HAP-1 (cell line): ENCODE data around the gene SF3A2.

Source experiments
- DNase-seq, 2 experiments: peaks; one replicate each; pipeline ENCODE4 v3.0.0-alpha.2; 2016 to 2020; ENCODE audit warnings: low spot score in 2 of 2
- H3K27me3 ChIP-seq: fragments of 250-450 bp; sonication (Bioruptor Pico); 2 replicates; pipeline ENCODE4 v1.5.1; 2020; ENCODE audit warnings: low read depth, mild to moderate bottlenecking, moderate library complexity
- H3K36me3 ChIP-seq: fragments of 250-450 bp; sonication (Bioruptor Pico); replicated peaks from 2 replicates; pipeline ENCODE4 v1.5.1; 2020; ENCODE audit warnings: mild to moderate bottlenecking
- H3K4me1 ChIP-seq: fragments of 250-450 bp; sonication (Bioruptor Pico); 2 replicates; pipeline ENCODE4 v1.5.1; 2020; ENCODE audit warnings: mild to moderate bottlenecking
- H3K4me3 ChIP-seq: fragments of 250-450 bp; sonication (Bioruptor Pico); 2 replicates; pipeline ENCODE4 v1.5.1; 2020; ENCODE audit warnings: mild to moderate bottlenecking, moderate library complexity
- H3K9me3 ChIP-seq: fragments of 250-450 bp; sonication (Bioruptor Pico); 2 replicates; pipeline ENCODE4 v1.5.1; 2020; ENCODE audit warnings: mild to moderate bottlenecking, moderate library complexity
- in situ Hi-C: fragments of 300-500 bp; cut with MboI; formaldehyde crosslinking; loops from 3 replicates; pipeline ENCODE4 v1.14.3; 2020; ENCODE audit warnings: low sequenced_read_pairs, inconsistent platforms, mixed read lengths

The SF3A2 gene

DNA sequence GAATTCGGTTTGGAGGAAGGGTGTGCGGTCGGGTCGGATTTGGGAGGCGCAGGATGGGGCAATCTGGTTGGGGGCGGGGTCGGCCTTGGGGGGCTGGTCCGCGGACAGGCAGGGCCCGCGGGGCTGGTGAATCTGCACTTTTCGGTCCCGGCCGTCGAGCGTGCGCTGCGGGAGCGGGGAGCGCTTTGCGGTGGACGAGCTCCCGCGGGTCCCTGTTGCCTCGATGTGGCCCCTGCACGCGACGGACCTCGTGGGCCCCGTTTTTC is 33.5 kb downstream of the SF3A2 start:
- Histone ChIP-seq H3K4me1 (peaks cover 15% of the 10 kb centered on the region), H3K9me3 (no peaks in the 10 kb centered on the region), H3K4me3 (peak overlapping the region; percentile 99), H3K36me3 (peaks cover 44% of the 10 kb centered on the region), H3K27me3 (no peaks in the 10 kb centered on the region)
- in situ Hi-C loops, result loop anchor here (5.0 kb wide), 1 partner anchor 33 kb away; the partner anchor contains the start of genes PLEKHJ1 and SF3A2
- peak; percentile 3 to 59 for DNase-seq

DNA sequence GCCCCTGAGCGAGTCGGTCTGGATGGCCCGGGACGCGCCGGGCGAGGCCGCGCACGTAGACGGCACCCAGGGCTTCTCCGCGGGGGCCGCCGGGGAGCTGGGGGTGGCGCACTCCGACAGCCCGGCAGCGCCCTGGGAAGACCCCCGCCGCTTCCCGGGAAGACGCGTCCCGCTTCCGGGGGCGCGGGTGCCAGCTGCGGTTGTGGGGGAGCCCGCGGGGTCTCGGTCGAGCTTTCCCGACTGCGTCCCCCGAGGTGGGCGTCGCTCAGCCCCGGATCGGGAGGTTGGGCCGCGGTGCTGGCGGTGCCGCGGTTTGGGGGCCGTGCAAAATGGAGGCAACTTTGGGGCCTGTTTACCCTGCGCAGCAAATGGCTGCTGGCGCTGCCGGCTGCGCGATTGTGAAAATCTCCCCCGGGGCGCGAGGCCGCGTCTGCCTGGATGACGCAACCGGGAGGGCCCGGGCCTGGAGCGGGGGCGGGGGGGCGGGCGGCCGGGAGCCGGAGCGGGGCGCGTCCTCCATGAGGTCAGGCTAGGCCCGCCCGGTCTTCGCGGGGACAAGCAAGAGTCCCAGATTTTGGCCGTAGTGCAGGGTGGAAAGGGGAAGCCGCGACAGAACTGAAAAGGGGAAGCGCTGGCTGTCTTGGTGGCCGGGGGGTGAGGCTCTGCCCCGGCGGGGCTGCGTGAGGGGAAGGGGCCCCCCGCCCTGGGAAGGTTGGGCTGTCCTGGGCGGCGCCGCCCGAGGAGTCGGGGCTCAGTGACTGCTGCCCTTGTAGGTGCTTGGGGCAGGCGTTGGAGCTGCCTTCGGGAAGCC is 34.0 kb downstream of the SF3A2 start:
- peaks cover 15% of the 10 kb centered on the region for H3K4me1 ChIP-seq
- peaks cover 44% of the 10 kb centered on the region for H3K36me3 ChIP-seq
- H3K9me3 ChIP-seq, result no peaks in the 10 kb centered on the region
- no peaks in the 10 kb centered on the region for H3K27me3 ChIP-seq
- H3K4me3 ChIP-seq, result peak overlapping the region; percentile 99
- DNase-seq, result peak; percentile 23 to 70
- in situ Hi-C loops, result loop anchor here (5.0 kb wide), 1 partner anchor 33 kb away; the partner anchor contains the start of genes PLEKHJ1 and SF3A2

DNA sequence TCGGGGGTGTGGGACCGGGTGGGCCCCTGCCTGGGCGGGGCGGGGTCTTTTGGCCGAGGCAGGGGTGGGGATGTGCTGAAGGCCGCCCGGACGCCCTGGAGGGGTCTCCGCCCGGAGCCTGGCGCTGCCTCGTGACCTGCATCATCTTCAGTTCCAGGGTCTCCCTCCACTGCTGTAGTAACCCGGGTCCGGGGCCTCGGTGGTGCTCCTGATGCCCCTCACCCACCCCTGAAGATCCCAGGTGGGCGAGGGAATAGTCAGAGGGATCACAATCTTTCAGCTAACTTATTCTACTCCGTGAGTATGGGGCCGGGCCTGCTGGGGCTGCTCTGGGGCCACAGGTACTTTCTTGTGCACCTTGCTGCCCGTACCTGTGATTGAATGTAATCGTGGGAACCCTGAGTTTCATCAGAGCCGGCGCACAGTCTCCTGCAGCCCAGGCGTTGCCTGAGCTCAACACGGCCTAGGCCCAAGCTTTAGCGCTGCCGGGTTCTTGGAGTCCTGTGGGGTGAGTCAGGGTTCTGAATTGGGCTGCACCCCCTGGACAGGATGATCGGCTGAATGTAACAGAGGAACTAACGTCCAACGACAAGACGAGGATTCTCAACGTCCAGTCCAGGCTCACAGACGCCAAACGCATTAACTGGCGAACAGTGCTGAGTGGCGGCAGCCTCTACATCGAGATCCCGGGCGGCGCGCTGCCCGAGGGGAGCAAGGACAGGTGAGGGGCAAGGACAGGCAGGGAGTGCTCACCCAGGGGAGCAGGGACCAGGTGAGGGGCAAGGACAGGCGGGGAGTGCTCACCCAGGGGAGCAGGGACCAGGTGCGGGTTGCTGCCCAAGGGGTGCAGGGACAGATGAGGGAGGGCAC is 34.8 kb downstream of the SF3A2 start:
- in situ Hi-C loops, result loop anchor here (5.0 kb wide), 1 partner anchor 34 kb away; the partner anchor contains the start of genes PLEKHJ1 and SF3A2
- Histone ChIP-seq H3K4me1 (peaks cover 15% of the 10 kb centered on the region), H3K27me3 (no peaks in the 10 kb centered on the region), H3K9me3 (no peaks in the 10 kb centered on the region), H3K4me3 (peak overlapping the region; percentile 99), H3K36me3 (peaks cover 44% of the 10 kb centered on the region)
- peak in 1 of 2 experiments; percentile 7 for DNase-seq

DNA sequence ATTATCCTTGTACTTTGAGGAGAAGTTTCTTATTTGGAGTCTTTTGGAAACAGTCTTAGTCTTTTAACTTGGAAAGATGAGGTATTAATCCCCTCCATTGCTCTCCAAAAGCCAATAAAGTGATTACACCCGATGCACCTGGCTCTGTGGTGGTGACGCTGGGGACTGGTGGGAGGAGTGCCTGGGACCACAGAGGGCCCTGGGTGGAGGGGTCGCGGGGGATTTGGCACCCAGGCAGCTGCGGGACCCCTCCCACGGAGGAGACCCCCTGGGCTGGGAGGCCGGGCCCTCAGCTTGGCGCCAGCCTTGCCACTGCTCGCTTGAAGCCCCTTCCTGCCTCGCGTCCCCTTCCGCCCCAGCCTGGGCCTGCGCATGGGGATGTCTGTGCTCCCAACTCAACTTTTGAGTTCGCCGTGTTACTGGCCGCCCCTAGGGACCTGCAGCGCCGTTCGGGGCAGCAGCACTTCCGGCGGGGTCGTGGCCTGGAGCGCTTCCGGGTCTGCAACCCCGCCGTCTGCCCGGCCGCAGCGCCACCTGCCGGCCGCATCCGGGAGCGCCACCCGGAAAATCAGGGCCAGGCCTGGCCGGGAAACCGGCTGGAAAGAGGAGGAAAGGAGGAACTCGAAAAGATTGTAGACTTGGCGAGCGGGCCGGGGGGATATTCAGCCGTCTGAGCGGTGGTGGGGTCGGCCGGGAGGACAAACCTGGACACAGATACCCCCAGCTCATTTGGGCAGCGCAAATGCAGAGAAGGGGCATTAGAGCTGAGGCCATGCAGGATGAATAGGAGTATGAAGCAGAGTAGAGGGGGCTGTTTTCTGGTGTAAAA is 36.9 kb downstream of the SF3A2 start:
- peak; percentile 92 to 96 for DNase-seq
- Histone ChIP-seq H3K9me3 (no peaks in the 10 kb centered on the region), H3K36me3 (peaks cover 44% of the 10 kb centered on the region), H3K4me1 (peaks cover 15% of the 10 kb centered on the region), H3K27me3 (no peaks in the 10 kb centered on the region), H3K4me3 (peak overlapping the region; percentile 99)
- in situ Hi-C loops, result loop anchor here (5.0 kb wide), 1 partner anchor 36 kb away; the partner anchor contains the start of genes PLEKHJ1 and SF3A2

DNA sequence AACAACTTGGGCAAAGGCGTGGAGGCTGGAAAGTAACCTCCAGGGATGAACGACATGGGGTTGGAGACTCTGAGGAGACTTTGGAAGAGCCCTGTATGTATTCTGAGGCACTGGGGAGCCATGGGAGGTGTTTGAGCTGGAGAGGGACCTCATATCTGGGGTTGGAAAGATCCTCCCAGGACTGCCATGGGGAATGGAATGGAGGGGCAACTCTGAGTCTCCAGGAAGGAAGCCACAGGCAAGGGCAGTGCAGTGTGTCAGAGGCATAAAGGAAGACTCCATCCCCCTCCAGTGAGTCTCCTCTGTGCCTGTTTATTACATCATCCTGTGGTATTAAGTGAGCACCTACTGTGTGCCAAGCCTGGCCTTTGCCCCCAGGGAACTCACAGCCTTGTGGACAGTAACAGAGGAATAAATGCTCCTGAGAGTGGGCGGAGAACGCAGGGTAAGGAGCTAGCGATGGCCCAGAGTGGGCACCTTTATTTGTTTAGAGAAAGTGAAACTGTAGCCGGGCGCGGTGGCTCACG is 37.6 kb downstream of the SF3A2 start:
- H3K4me3 ChIP-seq, result peak overlapping the region; percentile 99
- DNase-seq, result peak in 1 of 2 experiments; percentile 1
- peaks cover 44% of the 10 kb centered on the region for H3K36me3 ChIP-seq
- H3K27me3 ChIP-seq, result no peaks in the 10 kb centered on the region
- no peaks in the 10 kb centered on the region for H3K9me3 ChIP-seq
- in situ Hi-C loops, result loop anchor here (5.0 kb wide), 1 partner anchor 37 kb away; the partner anchor contains the start of genes PLEKHJ1 and SF3A2
- H3K4me1 ChIP-seq, result peaks cover 15% of the 10 kb centered on the region

DNA sequence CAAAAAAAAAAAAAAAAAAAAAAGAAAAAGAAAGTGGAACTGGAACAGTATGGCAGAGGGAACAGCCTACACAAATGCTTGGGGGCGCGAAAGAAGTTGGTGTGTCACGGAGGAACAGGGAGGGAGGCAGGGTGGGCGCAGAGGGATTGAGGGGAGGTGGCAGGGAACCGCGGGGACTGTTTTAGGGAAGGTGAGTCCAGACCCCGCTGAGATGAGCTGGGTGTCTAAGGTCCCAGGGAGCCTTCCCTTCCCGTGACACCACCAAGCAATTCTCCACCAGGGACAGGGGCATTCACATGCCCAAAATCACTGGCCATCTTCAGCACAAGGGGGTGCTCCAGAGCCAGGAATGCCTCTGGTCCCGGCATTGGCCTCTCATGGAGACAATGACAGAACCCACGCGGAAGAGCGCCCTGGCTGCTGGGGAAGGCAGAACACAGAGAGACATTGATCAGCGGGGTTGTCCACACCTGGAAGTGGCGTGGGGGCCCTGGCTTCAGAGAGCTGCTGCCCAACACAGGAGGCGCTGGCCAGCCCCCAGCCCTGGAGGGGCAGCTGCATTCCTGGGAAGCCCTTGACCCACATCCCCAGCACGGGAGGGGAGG is 38.4 kb downstream of the SF3A2 start:
- no peaks in the 10 kb centered on the region for H3K27me3 ChIP-seq
- H3K9me3 ChIP-seq, result no peaks in the 10 kb centered on the region
- peaks cover 15% of the 10 kb centered on the region for H3K4me1 ChIP-seq
- in situ Hi-C loops, result loop anchor here (5.0 kb wide), 1 partner anchor 38 kb away; the partner anchor contains the start of genes PLEKHJ1 and SF3A2
- H3K36me3 ChIP-seq, result peaks cover 38% of the 10 kb centered on the region
- peak; percentile 55 to 84 for DNase-seq
- no peak overlapping the region for H3K4me3 ChIP-seq

DNA sequence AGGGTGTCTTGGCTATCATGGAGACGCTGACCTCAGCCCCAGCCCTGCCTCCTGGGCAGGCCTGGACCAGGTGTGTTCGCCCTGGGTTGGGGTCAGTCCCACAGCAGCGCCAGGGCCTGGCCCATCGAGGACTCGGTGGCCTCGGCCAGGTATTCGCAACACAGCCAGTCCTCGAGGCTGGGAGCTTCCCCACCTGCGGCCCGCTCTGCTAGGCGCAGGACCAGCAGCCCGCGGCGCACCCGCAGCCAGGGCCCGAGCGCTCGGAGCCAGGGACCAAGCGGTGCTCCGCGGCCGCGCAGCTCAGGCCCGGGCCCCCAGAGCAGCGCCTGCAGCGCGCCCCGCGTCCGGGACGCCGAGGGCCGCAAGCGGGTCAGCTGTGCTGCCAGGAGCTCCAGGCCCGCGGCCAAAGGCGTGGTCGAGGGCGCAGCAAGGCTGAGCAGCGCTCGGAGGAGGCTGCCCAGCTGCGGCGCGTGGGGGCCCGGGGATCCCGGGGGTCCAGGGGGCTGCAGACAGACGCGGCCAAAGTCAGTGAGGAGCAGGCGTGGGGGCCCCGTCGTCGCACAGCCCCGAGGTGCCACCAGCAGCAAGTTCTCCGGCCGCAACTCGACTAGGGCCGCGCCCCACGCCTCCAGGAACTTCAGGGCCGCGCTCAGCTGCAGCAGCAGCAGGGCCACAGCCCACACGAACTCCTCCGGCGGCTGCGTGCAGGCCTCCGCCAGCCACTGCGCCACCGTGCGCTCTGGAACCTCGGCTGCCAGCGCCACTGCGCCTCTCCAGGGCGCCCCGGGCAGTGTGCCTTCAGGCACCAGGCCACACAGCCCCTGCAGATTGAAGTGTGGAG is 39.2 kb downstream of the SF3A2 start:
- H3K4me3 ChIP-seq, result no peak overlapping the region
- peaks cover 15% of the 10 kb centered on the region for H3K4me1 ChIP-seq
- peaks cover 33% of the 10 kb centered on the region for H3K36me3 ChIP-seq
- DNase-seq, result no peak
- in situ Hi-C loops, result no loop called here
- no peaks in the 10 kb centered on the region for H3K9me3 ChIP-seq
- no peaks in the 10 kb centered on the region for H3K27me3 ChIP-seq

DNA sequence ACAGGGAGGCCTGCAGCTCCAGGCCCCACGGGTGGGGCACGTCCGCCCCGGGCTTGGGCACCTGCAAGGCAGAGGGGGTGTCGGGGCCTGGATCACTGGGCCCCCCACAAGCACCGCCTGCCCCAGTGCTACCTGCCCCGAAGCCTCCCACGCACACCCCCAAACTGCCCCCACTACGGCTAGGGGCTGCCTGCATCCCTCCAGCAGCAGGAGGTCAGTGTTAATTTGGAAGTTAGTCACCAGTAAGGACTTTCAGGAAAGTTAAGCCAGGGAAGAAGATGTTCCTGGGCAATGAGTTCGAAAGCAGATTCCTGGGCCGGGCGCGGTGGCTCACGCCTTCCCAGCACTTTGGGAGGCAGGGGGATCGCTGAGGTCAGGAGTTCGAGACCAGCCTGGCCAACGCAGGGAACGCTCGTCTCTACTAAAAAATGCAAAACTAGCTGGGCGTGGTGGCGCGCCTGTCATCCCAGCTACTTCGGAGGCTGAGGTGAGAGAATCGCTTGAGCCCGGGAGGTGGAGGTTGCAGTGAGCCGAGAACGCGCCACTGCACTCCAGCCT is 39.9 kb downstream of the SF3A2 start:
- Histone ChIP-seq H3K27me3 (no peaks in the 10 kb centered on the region), H3K36me3 (peaks cover 27% of the 10 kb centered on the region), H3K9me3 (no peaks in the 10 kb centered on the region), H3K4me3 (no peak overlapping the region), H3K4me1 (peaks cover 15% of the 10 kb centered on the region)
- DNase-seq, result no peak
- in situ Hi-C loops, result no loop called here

DNA sequence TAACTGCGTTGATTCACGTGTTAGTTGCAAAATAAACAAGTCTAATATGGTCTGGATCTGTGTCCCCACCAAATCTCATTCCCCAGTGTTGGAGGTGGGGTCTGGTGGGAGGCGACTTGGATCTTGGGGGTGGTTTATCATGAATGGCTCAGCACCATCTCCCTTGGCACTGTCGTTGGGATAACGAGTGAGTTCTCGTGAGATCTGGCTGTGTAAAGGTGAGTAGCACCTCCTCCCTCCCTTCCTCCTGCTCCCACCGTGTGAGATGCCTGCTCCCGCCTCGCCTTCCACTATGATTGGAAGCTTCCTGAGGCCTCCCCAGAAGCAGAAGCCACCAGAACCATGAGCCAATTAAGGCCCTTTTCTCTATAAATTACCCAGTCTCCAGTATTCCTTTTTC is 40.5 kb downstream of the SF3A2 start:
- Histone ChIP-seq H3K27me3 (no peaks in the 10 kb centered on the region), H3K36me3 (peaks cover 20% of the 10 kb centered on the region), H3K9me3 (no peaks in the 10 kb centered on the region), H3K4me3 (no peak overlapping the region), H3K4me1 (peaks cover 11% of the 10 kb centered on the region)
- in situ Hi-C loops, result no loop called here
- no peak for DNase-seq

DNA sequence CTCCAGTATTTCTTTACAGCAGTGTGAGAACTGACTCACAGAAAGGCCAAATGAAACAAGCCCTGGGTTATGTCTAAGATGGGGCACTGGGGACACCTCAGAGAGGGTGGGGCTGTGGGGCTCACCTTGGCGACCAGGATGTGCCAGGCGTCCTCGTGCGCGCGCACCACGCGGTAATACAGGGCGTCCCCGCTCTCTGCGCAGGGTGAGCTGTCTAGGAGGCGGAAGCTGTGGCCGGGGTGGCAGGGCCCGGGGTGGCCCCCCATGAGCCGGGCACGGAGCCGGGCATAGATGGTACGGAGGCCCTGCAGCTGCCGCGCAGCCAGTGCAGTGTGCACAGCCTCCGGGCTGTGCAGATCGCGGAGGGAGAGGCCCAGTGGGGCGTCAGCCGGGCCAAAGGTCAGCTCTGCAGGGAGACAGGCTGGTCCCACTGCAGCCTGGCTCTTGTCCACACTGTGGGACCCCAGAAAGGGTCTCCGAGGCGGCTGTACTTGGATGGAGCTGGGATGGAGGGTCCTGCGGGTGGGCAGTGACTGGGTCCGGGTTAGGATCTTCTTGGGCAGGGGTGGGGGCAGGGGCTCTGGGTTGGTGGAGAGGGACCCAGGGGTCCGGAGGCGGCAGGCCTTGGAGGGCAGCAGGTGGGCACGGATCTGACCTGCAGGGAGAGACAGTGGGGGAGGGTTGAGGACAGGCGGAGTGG is 42.0 kb downstream of the SF3A2 start:
- Histone ChIP-seq H3K4me3 (no peak overlapping the region), H3K36me3 (peaks cover 7% of the 10 kb centered on the region; the same call in 1 of the 2 replicates), H3K4me1 (no peaks in the 10 kb centered on the region; the same call in 1 of the 2 replicates), H3K9me3 (no peaks in the 10 kb centered on the region), H3K27me3 (no peaks in the 10 kb centered on the region)
- no peak for DNase-seq
- in situ Hi-C loops, result no loop called here

DNA sequence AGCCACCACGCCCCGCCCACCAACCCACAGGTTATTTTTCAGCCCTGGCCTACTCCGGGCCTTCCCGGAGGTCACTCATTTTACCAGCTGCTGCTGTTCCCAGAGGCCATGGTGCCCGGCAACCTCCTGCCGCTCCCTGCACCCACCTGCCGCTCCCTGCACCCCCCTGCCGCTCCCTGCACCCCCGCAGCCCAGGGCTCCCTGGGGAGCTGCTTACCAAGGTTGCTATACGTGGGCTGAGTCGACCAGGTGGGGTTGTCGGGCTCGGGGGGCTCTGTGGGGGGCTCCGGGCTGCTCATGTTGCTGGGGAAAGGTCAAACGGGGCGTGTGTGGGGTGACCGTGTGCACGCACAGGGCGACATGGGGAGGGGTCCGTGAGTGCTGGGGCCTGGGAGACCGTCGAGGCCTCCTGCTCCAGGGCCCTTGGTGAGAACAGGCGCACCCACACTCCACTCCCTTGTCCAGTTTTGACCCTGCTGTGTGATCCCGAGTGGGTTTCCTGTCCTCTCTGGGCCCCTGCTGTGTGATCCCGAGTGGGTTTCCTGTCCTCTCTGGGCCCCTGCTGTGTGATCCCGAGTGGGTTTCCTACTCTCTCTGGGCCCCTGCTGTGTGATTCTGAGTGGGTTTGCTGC is 44.1 kb downstream of the SF3A2 start:
- no peaks in the 10 kb centered on the region for H3K9me3 ChIP-seq
- H3K27me3 ChIP-seq, result no peaks in the 10 kb centered on the region
- in situ Hi-C loops, result no loop called here
- H3K4me3 ChIP-seq, result no peak overlapping the region
- no peaks in the 10 kb centered on the region for H3K4me1 ChIP-seq
- H3K36me3 ChIP-seq, result no peaks in the 10 kb centered on the region
- DNase-seq, result no peak
